HG02884 (cell line): Measurements from ENCODE around the gene RBMS1.
"Not testable (repeated sequence)": the region's sequence is repeated elsewhere in the genome, so short reads cannot be mapped to it uniquely, and the experiment has no call there.

ENCODE experiments used
- ATAC-seq: cut with Tn5 transposase; IDR thresholded peaks from one replicate; pipeline ENCODE4 v1.9.1; 2021; ENCODE audit warnings: mild to moderate bottlenecking, moderate library complexity; ENCODE audit not compliant: unreplicated experiment

RBMS1 gene

DNA sequence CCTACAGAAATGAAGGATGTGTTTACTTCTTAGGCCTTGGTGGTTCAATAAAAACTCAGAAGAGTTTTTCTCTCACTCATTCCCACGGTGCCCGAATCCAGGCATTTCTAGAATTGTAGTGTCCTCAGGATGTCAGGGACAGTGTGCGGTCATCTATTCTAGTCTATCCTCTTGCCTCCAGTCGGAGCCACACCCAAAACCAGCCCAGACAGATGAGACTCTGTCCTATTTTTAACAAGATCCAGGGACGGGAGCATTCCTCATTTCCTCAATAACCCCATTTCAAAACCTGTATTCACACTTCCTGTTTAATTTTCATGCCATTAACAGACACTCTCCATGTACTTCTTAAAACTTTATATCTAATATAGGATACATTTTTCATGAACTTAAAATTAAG, 11.6 kb upstream of the RBMS1 start:
- ATAC-seq, result no peak

- ATAC-seq, result no peak
These were observed 8.9 kb upstream of the RBMS1 start for GRCh38 chr2:160502478-160502877.

GRCh38 chr2:160501370-160501769, 7.8 kb upstream of the RBMS1 start:
- ATAC-seq, result no peak

GRCh38 chr2:160499865-160500264, 6.3 kb upstream of the RBMS1 start:
- ATAC-seq, result no peak

GRCh38 chr2:160498137-160498536, 4.5 kb upstream of the RBMS1 start:
- ATAC-seq, result no peak

DNA sequence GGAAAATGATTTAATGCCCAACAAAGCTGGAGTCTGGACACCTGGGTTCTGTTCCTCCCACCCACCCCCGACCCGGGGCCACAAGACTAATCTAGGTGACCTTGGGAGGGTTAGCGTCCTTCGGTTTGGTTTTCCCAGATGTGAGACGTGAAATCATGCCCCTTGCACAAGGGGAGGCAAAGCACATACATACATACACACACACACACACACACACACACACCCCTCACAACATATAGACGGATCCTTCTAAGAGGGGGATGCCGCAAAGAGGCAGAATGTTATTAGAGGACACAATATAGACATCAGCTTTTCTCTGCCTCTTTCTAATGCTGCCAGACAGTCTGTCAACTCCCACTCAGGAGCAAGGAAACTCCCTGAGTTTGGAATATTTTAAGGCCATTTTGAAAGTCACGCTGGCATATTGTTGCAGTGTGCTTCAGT, 616 bp upstream of the RBMS1 start:
- no peak for ATAC-seq

GRCh38 chr2:160492401-160493226, 993 bp downstream of the RBMS1 start:
- ATAC-seq, result no peak

GRCh38 chr2:160491911-160492371, 1.7 kb downstream of the RBMS1 start:
- no peak for ATAC-seq

DNA sequence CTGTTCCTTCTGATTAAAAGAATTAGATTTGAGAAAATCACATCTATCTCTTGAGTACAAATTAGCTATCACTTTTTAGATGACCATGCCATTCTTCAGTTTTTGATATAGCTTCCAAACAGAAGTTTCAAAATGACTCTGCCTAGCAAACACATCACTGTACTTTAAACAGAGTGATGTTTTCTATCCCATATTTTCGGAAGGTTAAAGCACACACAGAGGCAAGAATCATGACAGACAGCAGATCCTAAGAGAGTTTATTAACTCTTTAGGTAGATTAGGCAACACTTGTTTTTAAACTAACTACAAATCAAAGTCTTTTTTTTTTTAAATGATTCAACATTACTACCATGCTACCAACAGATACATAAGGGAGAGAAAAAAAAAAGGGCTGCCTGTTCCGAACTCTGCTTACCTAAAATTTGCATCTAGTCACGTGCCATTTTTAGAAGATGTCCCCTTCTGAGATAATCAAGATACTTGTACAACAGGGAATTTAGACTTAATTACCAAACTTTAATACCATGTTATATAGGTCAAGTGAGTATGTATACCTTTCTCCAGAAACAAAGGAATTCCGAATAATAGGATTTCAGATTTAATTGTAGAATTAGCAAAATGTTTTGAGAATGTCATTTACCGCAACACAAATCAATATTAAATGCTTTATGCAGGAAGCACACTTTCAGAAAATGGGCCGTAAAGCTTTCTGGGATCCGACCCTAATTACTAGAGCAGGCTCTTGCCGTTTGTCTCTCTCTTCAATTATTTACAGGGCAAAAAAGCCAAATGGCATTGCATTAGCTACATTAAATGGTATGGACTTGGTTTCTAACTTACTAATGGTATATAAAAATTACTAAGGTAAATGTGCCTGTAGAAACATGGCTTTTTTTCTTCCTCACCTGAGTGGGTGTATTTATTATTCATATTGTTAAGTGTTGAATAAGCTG, 2.6 kb downstream of the RBMS1 start:
- ATAC-seq, result no peak

GRCh38 chr2:160489111-160489510, 4.5 kb downstream of the RBMS1 start:
- ATAC-seq, result no peak

DNA sequence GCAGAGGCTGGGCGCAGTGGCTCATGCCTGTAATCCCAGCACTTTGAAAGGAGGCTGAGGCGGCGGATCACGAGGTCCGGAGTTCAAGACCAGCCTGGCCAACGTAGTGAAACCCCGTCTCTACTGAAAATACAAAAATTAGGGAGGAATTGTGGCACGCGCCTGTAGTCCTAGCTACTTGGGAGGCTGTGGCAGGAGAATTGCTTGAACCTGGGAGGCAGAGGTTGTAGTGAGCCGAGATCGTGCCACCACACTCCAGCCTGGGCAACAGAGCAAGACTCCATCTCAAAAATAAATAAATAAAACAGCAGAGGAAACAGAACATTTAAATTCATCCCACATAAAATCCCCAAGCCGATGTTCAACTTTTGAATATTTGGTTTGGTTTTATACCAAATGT, 5.3 kb downstream of the RBMS1 start:
- ATAC-seq, result not testable (repeated sequence)

DNA sequence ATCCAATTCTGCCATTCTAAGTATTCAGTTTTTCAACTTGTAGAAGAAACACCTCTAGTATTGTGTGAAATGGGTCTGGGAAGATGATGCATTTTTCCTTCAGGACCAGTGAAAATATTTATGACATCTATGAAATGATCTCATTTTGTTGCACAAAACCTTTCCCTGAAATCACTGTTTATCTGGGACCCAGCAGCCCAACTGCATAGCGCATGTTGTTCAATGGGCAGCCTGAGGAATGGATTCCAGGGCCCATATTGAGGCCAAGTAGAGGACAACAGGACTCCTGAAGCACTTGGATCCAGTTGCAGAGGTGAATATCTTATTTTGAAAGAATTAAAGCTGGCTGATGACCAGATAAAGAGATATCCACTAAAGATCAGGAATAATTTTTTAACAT, 7.3 kb downstream of the RBMS1 start:
- ATAC-seq, result no peak

GRCh38 chr2:160484859-160485520, 8.6 kb downstream of the RBMS1 start:
- ATAC-seq, result no peak

- ATAC-seq, result no peak
These were observed 10.9 kb downstream of the RBMS1 start for GRCh38 chr2:160482673-160483072.

GRCh38 chr2:160479269-160479668, 14.3 kb downstream of the RBMS1 start:
- no peak for ATAC-seq

DNA sequence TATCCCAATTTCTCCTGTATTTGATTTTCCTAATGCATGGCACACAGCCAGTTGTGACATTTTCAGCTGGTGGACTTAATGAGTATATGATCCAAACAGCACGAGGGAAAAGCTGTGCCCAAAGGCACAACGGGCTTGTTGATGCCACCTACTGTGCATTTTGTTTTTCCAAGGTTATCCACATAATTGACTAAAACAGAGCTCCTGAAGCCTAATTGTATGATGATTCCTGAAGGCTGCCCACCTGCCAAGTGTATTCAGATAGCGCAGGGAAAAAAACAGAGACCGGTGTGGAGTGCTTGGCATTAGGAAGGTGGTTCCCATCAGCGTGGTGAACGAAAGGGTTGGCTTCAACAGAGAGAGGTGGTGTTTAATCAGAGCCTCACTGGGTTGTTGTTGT, 14.9 kb downstream of the RBMS1 start:
- no peak for ATAC-seq

GRCh38 chr2:160477032-160477431, 16.6 kb downstream of the RBMS1 start:
- ATAC-seq, result no peak

DNA sequence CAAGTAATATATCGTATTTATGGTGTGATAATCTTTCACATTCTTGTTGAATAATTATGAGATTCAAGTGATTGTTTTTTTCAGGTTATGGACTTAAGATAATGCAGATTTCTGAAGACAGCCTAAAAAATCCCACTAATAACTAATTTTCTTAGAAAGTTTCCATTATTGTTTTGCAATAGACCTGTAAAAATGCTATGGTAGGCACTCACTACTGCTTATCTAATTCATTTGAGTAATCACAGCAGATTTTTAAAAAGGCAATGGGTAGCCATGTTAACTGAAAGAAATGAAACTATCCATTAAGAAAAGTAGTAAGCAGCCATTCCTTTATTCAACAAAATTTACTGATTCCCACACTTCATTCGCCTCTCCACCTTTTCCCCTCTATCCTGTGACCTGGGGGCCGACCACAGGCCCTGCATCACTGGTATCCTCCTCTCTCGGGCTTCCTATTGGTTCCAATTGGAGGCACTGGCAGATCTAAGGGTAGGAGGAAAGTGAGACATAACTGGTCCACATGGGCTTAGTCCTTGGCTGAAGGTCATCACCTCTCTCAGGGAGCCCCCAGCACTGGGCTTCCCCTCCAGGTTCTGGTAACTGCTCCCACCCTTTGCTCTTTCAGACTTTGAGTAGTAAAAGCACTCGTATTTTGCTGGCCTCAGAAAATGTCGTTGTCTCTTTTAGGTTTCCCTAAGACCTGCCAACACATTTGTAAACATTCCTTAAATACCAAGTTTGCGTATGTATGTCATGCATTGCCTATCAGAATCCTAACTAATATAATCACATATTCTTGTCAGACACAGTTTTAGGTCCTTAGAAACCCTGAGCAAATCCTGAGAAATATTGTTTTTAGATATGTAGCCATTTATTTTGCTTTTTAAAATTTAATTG, 18.5 kb downstream of the RBMS1 start:
- no peak for ATAC-seq

DNA sequence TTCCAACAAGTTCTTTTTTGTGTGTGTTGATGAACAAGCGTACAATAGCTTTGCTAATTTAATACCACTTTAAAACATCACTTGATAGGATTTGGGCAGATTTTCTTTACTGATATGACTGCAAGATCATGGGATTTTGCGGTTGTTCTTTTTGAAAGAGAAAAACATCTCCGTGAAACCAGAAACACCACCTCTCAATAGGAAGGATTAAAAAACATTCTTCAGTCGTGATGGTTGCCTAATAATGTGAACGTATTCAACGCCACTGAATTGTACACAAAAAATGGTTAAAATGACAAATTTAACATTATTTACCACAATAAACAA, 19.3 kb downstream of the RBMS1 start:
- ATAC-seq, result no peak
